ENCODE results near the gene ZGLP1. TPM values are rescaled to one million over a fixed set of nuclear protein-coding genes. Genes with fewer than 3 reads are reported as not detected.
A peak's percentile ranks its signal among the peaks of the same experiment; 100 is the strongest.

Gene ZGLP1
- total and polyA plus RNA-seq, 7 donors: 1.1 to 6.0 (median 3.0) TPM; not detected in 1

- intact Hi-C loops (cut with DNase I): no loop called here
- DNase-seq: peak; percentile 83
- Histone ChIP-seq H3K27me3 (peaks cover 14 to 30% (median 22%) of the 10 kb centered on the region in 3 donors), H3K4me1 (peaks cover 0 to 20% (median 19%) of the 10 kb centered on the region in 4 donors), H3K27ac (peak overlapping the region; percentile 66 to 80 (median 70)), H3K9me3 (no peaks in the 10 kb centered on the region), H3K36me3 (no peaks in the 10 kb centered on the region), H3K4me3 (peak overlapping the region; percentile 15 to 46 (median 42))
- WGBS, 2 donors: 2 to 3% methylated on average over 37 of the region's 37 CpGs
- TF ChIP-seq EP300 (IDR thresholded peaks at IDR 0.05): no peak
- TF ChIP-seq POLR2A (IDR thresholded peaks at IDR 0.05): peak in 1 of 2 donors; percentile 12
- peak in 1 of 4 donors; percentile 10 for TF ChIP-seq POLR2AphosphoS5 (IDR thresholded peaks at IDR 0.05)
- no peak for TF ChIP-seq CTCF (IDR thresholded peaks at IDR 0.05)
These were observed 39.4 kb downstream of the ZGLP1 start for GRCh38 chr19:10270180-10270615.

GRCh38 chr19:10269333-10270179 is 40.1 kb downstream of the ZGLP1 start:
- peaks cover 0 to 20% (median 19%) of the 10 kb centered on the region in 4 donors for H3K4me1 ChIP-seq
- 5% methylated on average over 59 of the region's 59 CpGs for WGBS, 2 donors
- peak overlapping the region; percentile 15 to 46 (median 42) for H3K4me3 ChIP-seq
- peak; percentile 89 for DNase-seq
- intact Hi-C loops (cut with DNase I): loop anchor here (1.0 kb wide), 1 partner anchor 120 kb away; no protein-coding TSS in a partner anchor
- no peaks in the 10 kb centered on the region for H3K36me3 ChIP-seq
- H3K27ac ChIP-seq: peak overlapping the region; percentile 66 to 80 (median 70)
- peaks cover 14 to 30% (median 22%) of the 10 kb centered on the region in 3 donors for H3K27me3 ChIP-seq
- TF ChIP-seq CTCF (IDR thresholded peaks at IDR 0.05) (peak; percentile 86 to 95 (median 92)), EP300 (IDR thresholded peaks at IDR 0.05) (no peak), POLR2AphosphoS5 (IDR thresholded peaks at IDR 0.05) (peak in 1 of 4 donors; percentile 25)
- no peaks in the 10 kb centered on the region for H3K9me3 ChIP-seq

- H3K9me3 ChIP-seq: no peaks in the 10 kb centered on the region
- H3K27ac ChIP-seq: peak overlapping the region in 2 of 4 donors; percentile 40 to 58
- intact Hi-C loops (cut with DNase I): no loop called here
- no peak for DNase-seq
- H3K27me3 ChIP-seq: peaks cover 14 to 30% (median 22%) of the 10 kb centered on the region in 3 donors
- H3K4me3 ChIP-seq: no peak overlapping the region
- H3K36me3 ChIP-seq: no peaks in the 10 kb centered on the region
- TF ChIP-seq POLR2AphosphoS5 (IDR thresholded peaks at IDR 0.05) (no peak), POLR2A (IDR thresholded peaks at IDR 0.05) (no peak), EP300 (IDR thresholded peaks at IDR 0.05) (no peak), CTCF (IDR thresholded peaks at IDR 0.05) (no peak)
- WGBS, 2 donors: 72 to 74% methylated on average over 6 of the region's 6 CpGs
- H3K4me1 ChIP-seq: peaks cover 0 to 20% (median 19%) of the 10 kb centered on the region in 4 donors
These were observed 41.5 kb downstream of the ZGLP1 start for GRCh38 chr19:10268071-10268470.

- intact Hi-C loops (cut with DNase I): no loop called here
- 85 to 87% methylated on average over 7 of the region's 7 CpGs for WGBS, 2 donors
These were observed 42.9 kb downstream of the ZGLP1 start for GRCh38 chr19:10266706-10267105.

More at GRCh38 chr19:10266706-10267105, 42.9 kb downstream of the ZGLP1 start:
- Histone ChIP-seq H3K36me3 (no peaks in the 10 kb centered on the region), H3K4me1 (peaks cover 0 to 20% (median 19%) of the 10 kb centered on the region in 4 donors), H3K27me3 (peaks cover 14 to 23% (median 21%) of the 10 kb centered on the region in 3 donors), H3K4me3 (no peak overlapping the region), H3K27ac (no peak overlapping the region), H3K9me3 (no peaks in the 10 kb centered on the region)
- no peak for DNase-seq
- TF ChIP-seq CTCF (IDR thresholded peaks at IDR 0.05): no peak
- no peak for TF ChIP-seq POLR2AphosphoS5 (IDR thresholded peaks at IDR 0.05)
- TF ChIP-seq EP300 (IDR thresholded peaks at IDR 0.05): no peak
- no peak for TF ChIP-seq POLR2A (IDR thresholded peaks at IDR 0.05)
